Measurements from ENCODE around the gene DNM2.

The DNM2 gene

GRCh38 chr19:10826846-10827245 lies 109.0 kb downstream of the DNM2 start:
- peaks cover 75% of the 10 kb centered on the region for H3K36me3 ChIP-seq (ENCODE audit: insufficient read depth, insufficient read length, low read length)
- no peak overlapping the region for H3K4me3 ChIP-seq (ENCODE audit: insufficient read length, low read depth)
- peaks cover 5% of the 10 kb centered on the region for H3K4me1 ChIP-seq (ENCODE audit: insufficient read depth, insufficient read length)
- H3K9ac ChIP-seq (ENCODE audit: insufficient read length, low read depth) = no peak overlapping the region
- H3K27me3 ChIP-seq (ENCODE audit: insufficient read depth, insufficient read length) = no peaks in the 10 kb centered on the region
- H3K9me3 ChIP-seq (ENCODE audit: insufficient read depth, low read length) = no peaks in the 10 kb centered on the region
- no peak for DNase-seq (ENCODE audit: low read depth, low spot score)
- TF ChIP-seq YY1 (IDR thresholded peaks at IDR 0.05; ENCODE audit: insufficient read depth, insufficient read length) (no peak), SUZ12 (IDR thresholded peaks at IDR 0.05; ENCODE audit: extremely low read depth, insufficient read depth, insufficient read length) (no peak), ZNF274 (IDR thresholded peaks at IDR 0.05; ENCODE audit: low read depth, low read length) (no peak)

GRCh38 chr19:10828981-10829821 lies 111.3 kb downstream of the DNM2 start:
- Histone ChIP-seq H3K36me3 (ENCODE audit: insufficient read depth, insufficient read length, low read length) (peaks cover 84% of the 10 kb centered on the region), H3K4me3 (ENCODE audit: insufficient read length, low read depth) (no peak overlapping the region), H3K27me3 (ENCODE audit: insufficient read depth, insufficient read length) (no peaks in the 10 kb centered on the region), H3K9me3 (ENCODE audit: insufficient read depth, low read length) (no peaks in the 10 kb centered on the region), H3K4me1 (ENCODE audit: insufficient read depth, insufficient read length) (peaks cover 7% of the 10 kb centered on the region), H3K9ac (ENCODE audit: insufficient read length, low read depth) (no peak overlapping the region)
- TF ChIP-seq SUZ12 (IDR thresholded peaks at IDR 0.05; ENCODE audit: extremely low read depth, insufficient read depth, insufficient read length) (no peak), ZNF274 (IDR thresholded peaks at IDR 0.05; ENCODE audit: low read depth, low read length) (no peak), YY1 (IDR thresholded peaks at IDR 0.05; ENCODE audit: insufficient read depth, insufficient read length) (no peak)
- DNase-seq (ENCODE audit: low read depth, low spot score) = no peak

- Histone ChIP-seq H3K4me3 (ENCODE audit: insufficient read length, low read depth) (no peak overlapping the region), H3K36me3 (ENCODE audit: insufficient read depth, insufficient read length, low read length) (peaks cover 81% of the 10 kb centered on the region), H3K9ac (ENCODE audit: insufficient read length, low read depth) (no peak overlapping the region), H3K9me3 (ENCODE audit: insufficient read depth, low read length) (no peaks in the 10 kb centered on the region), H3K27me3 (ENCODE audit: insufficient read depth, insufficient read length) (no peaks in the 10 kb centered on the region), H3K4me1 (ENCODE audit: insufficient read depth, insufficient read length) (peaks cover 8% of the 10 kb centered on the region)
- no peak for DNase-seq (ENCODE audit: low read depth, low spot score)
- no peak for TF ChIP-seq SUZ12 (IDR thresholded peaks at IDR 0.05; ENCODE audit: extremely low read depth, insufficient read depth, insufficient read length)
- TF ChIP-seq ZNF274 (IDR thresholded peaks at IDR 0.05; ENCODE audit: low read depth, low read length) = no peak
- TF ChIP-seq YY1 (IDR thresholded peaks at IDR 0.05; ENCODE audit: insufficient read depth, insufficient read length) = no peak
These were observed 112.1 kb downstream of the DNM2 start for GRCh38 chr19:10829967-10830366.

GRCh38 chr19:10830370-10830769 lies 112.5 kb downstream of the DNM2 start:
- TF ChIP-seq YY1 (IDR thresholded peaks at IDR 0.05; ENCODE audit: insufficient read depth, insufficient read length) (no peak), SUZ12 (IDR thresholded peaks at IDR 0.05; ENCODE audit: extremely low read depth, insufficient read depth, insufficient read length) (no peak), ZNF274 (IDR thresholded peaks at IDR 0.05; ENCODE audit: low read depth, low read length) (no peak)
- peaks cover 11% of the 10 kb centered on the region for H3K4me1 ChIP-seq (ENCODE audit: insufficient read depth, insufficient read length)
- H3K27me3 ChIP-seq (ENCODE audit: insufficient read depth, insufficient read length) = no peaks in the 10 kb centered on the region
- peaks cover 81% of the 10 kb centered on the region for H3K36me3 ChIP-seq (ENCODE audit: insufficient read depth, insufficient read length, low read length)
- H3K4me3 ChIP-seq (ENCODE audit: insufficient read length, low read depth) = no peak overlapping the region
- DNase-seq (ENCODE audit: low read depth, low spot score) = no peak
- H3K9ac ChIP-seq (ENCODE audit: insufficient read length, low read depth) = peak overlapping the region; percentile 50
- no peaks in the 10 kb centered on the region for H3K9me3 ChIP-seq (ENCODE audit: insufficient read depth, low read length)

GRCh38 chr19:10830931-10831779 lies 113.3 kb downstream of the DNM2 start:
- H3K4me3 ChIP-seq (ENCODE audit: insufficient read length, low read depth) = no peak overlapping the region
- peaks cover 11% of the 10 kb centered on the region for H3K4me1 ChIP-seq (ENCODE audit: insufficient read depth, insufficient read length)
- no peak overlapping the region for H3K9ac ChIP-seq (ENCODE audit: insufficient read length, low read depth)
- no peaks in the 10 kb centered on the region for H3K27me3 ChIP-seq (ENCODE audit: insufficient read depth, insufficient read length)
- no peak for DNase-seq (ENCODE audit: low read depth, low spot score)
- TF ChIP-seq YY1 (IDR thresholded peaks at IDR 0.05; ENCODE audit: insufficient read depth, insufficient read length) = no peak
- TF ChIP-seq ZNF274 (IDR thresholded peaks at IDR 0.05; ENCODE audit: low read depth, low read length) = no peak
- TF ChIP-seq SUZ12 (IDR thresholded peaks at IDR 0.05; ENCODE audit: extremely low read depth, insufficient read depth, insufficient read length) = no peak
- H3K36me3 ChIP-seq (ENCODE audit: insufficient read depth, insufficient read length, low read length) = peaks cover 75% of the 10 kb centered on the region
- H3K9me3 ChIP-seq (ENCODE audit: insufficient read depth, low read length) = no peaks in the 10 kb centered on the region

GRCh38 chr19:10831987-10832938 lies 114.4 kb downstream of the DNM2 start:
- TF ChIP-seq SUZ12 (IDR thresholded peaks at IDR 0.05; ENCODE audit: extremely low read depth, insufficient read depth, insufficient read length) (no peak), YY1 (IDR thresholded peaks at IDR 0.05; ENCODE audit: insufficient read depth, insufficient read length) (no peak), ZNF274 (IDR thresholded peaks at IDR 0.05; ENCODE audit: low read depth, low read length) (no peak)
- Histone ChIP-seq H3K36me3 (ENCODE audit: insufficient read depth, insufficient read length, low read length) (peaks cover 64% of the 10 kb centered on the region), H3K9me3 (ENCODE audit: insufficient read depth, low read length) (peaks cover 8% of the 10 kb centered on the region; the same call in 1 of the 2 replicates), H3K9ac (ENCODE audit: insufficient read length, low read depth) (no peak overlapping the region), H3K27me3 (ENCODE audit: insufficient read depth, insufficient read length) (no peaks in the 10 kb centered on the region), H3K4me3 (ENCODE audit: insufficient read length, low read depth) (no peak overlapping the region), H3K4me1 (ENCODE audit: insufficient read depth, insufficient read length) (peaks cover 17% of the 10 kb centered on the region)
- no peak for DNase-seq (ENCODE audit: low read depth, low spot score)
